M059J (cell line): ENCODE measurements around the gene WNT7B. TPM values are rescaled to one million over a fixed set of nuclear protein-coding genes. Genes with fewer than 3 reads are reported as not detected.

ENCODE experiments used
- DNase-seq: peaks from one replicate; pipeline ENCODE4 v3.0.0-alpha.2; 2012; ENCODE audit warnings: low read depth
- total RNA-seq: library from RNA; depleted of rRNA; stranded (reverse); fragments of >200 nt; shearing (Covaris generic); gene quantifications from 2 replicates; pipeline ENCODE4 v1.2.3, GENCODE V29; 2014

WNT7B gene
- total RNA-seq, 1 experiment from 2014 or later, result 26.6 TPM

DNA sequence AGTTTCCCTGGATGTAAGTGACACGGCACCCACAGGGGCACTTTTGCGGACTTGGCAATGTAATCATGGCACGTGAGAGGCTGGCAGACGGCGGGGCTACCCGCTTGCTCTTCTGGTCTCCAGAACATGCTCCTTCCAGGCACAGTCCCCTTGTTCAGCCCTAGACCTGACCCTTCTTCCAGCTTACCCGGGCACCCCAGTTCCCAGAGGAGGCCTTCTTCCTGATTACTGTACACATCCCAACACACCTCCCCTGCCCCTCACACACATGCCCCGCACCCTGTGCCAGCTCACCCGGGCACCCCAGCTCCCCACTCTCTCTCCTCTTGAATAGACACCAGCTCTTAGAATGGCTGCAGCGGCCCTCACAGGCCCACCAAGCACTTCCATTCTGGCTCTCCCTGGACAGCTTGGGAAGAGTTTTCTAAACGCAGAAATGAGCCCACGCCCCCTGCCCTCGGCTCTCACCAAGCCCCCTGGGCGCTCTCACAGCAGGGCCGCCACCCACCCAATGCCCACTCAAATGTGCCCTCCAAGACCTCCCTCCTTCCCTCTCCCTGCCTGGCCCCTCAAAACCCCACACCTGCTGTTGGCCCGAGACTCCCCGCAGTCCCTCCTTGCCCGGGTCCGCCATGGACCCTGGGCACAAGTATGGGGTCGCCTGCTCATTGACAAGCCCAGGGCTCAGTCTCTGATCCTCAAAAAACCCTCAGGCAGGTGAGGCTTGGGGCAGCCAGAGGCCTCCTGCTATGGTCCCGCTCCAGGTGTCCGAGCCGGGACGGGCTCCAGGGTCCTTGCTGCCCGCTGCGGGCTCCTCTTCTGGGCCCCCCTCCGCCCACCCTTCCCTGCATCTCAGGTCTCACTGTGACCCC lies 88.5 kb downstream of the WNT7B start:
- no peak for DNase-seq

DNA sequence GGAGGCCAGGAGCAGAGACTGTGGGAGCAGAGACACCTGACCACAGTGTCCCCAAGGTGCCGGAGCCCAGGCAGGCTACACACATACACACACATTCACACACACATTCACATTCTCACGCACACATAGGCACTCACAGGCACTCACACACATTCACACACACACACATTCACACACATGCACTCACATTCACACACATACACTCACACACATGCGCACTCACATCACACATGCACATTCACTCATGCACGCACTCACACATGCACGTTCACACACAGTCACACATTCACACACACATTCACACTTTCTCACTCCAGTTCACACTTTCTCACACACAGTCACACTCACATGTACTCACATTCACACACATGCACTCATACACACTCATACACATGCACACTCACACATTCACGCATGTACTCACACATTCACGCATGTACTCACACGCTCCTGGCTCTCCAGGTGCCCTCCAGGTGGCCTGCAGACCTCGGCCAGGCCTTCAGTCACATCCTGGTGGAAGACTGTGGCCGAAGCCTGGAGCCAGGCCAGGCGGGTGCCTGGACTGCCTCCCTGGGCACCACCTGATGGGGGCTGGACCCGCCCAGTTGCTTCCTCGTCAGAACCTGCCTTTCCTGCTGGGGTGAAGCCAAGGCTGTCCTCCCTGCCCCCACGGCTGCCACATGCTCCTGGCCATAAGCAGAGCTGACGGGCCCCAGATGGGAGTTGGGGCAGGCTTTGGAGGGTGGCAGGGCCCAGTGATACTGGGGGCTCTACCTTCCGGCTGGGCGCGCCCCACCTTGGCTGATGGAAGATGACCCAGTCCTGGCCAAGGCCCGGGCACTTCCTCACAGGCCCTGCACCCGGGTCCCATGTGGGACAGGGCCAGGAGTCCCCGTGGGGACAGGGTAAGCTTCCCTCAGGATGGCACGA lies 89.5 kb downstream of the WNT7B start:
- peak; percentile 23 for DNase-seq

DNA sequence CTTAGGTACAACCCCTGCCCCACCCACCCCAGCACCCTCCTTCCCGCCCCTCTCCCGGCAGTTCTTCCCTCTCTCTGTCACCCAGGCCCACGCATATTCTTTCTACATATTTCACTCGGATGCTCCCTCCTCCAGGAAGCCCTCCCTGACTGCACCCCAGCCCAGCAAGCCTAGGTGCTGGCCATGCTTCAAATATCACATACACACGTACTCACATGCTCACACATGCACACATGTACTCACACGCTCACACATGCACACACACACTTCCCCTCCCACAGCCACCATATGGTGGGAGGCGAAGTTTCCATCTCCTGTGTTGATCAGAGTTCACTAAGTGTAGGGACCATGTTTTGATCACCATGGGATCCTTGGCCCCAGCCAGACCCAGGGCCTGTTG lies 90.4 kb downstream of the WNT7B start:
- no peak for DNase-seq

DNA sequence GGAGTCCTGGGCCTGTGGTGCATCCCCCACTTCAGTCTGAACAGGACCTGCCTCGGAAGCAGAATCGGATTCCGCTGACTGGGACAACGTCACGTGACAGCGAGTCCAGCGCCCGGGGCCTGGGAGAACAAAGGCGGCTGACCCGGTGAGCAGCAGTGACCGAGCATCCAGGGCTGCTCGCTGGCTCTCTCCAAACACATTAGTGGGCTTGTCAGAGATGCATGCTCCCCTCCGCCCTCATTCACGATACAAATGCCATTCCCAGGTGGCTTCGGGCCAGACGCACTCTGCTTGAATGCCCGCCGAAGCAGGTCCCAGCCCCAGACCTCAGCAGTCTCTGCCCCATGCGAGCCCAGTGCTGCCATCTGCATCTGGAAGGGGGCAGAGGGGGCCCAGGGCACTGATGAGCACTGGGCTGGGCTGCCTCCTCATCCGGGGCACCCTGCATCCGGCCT lies 91.0 kb downstream of the WNT7B start:
- DNase-seq, result no peak

DNA sequence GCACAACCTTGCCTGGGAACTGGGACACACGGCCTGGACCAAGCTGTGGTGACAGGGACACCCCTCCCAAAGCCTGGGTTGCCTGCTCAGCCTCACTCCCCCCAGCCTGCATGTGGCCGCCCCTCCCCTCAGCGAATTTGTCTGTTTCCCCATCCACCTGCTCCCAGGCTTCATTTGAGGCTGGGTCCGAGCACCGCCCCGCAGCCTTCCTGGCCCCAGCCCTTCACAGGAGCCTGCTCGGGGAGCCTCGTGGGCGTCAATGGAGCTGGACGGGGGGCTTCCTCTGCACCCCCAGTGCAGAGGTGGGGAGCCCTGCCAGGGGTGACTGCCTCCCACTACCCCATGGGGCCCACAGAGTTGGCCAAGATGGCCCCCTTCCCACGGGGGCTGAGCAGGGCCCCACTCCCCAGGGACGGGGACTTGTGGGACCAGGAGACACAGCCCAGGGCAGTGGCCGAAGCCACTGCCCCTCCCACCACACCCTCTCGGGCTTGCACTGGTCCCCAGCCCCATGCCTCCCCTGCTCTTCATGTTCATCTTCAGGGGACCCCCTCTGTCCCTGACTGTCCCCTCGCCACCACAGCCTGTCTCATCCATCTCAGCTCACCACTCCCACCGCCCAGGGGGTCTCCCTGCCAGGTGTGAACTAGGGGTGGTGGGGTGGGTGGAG lies 91.7 kb downstream of the WNT7B start:
- DNase-seq, result no peak

DNA sequence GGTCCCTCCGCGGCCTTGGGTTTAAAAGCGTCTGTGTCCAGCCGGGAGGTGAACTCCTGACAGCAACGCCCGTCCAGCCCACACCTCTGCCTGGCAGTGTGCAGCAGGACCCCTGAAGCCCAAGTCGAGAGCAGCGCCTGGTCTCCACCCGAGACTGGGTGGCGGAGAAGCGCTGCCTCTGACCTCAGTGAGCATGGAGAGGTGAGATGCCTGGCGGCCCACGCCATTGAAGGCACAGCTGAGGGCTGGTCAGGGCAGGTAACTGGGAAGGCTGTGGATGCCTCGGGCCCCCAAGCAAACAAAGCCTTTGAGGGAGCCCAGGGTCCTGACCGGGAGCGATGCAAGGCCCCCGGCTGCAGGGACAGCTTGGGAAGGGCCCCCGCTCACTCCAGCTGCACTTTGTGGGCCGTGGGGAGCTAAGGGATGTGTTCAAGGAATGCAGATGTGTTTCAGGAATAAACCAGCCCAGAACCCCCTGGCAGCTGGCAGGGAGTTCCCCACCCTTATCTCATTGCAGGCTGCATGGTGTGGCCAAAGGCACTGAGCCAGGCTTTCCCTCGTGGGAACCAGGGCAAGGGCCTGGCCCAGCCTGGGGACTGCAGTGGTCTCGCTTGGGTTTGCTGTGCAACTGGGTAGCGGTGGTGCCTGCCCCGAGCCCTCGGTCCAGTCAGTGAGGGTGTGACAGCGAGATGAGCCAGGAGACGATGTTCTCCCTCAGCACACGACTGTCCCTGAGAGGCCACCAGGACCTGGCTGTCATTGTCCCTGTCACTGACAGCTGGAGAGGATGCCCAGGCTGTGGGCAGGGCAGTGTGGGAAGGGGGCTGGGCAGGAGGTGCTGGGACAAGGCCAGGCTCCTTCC lies 92.5 kb downstream of the WNT7B start:
- no peak for DNase-seq

DNA sequence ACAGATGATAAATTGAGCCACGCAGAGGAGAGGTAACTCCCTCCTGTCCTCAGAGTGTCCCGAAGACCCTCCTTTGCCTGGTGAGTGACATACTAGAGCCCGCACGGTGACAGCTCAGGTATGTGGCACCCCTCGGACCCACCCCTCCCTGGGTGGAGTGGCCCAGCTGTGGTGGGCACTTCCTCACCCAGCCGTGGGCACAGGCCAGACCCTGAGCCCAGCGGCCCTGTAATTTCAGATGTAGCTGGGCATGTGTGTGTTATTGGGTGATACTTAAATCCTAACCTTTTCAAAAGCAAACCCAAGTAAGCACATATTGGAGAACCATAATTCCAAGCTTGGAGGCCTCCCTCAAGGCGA lies 93.2 kb downstream of the WNT7B start:
- DNase-seq, result no peak

DNA sequence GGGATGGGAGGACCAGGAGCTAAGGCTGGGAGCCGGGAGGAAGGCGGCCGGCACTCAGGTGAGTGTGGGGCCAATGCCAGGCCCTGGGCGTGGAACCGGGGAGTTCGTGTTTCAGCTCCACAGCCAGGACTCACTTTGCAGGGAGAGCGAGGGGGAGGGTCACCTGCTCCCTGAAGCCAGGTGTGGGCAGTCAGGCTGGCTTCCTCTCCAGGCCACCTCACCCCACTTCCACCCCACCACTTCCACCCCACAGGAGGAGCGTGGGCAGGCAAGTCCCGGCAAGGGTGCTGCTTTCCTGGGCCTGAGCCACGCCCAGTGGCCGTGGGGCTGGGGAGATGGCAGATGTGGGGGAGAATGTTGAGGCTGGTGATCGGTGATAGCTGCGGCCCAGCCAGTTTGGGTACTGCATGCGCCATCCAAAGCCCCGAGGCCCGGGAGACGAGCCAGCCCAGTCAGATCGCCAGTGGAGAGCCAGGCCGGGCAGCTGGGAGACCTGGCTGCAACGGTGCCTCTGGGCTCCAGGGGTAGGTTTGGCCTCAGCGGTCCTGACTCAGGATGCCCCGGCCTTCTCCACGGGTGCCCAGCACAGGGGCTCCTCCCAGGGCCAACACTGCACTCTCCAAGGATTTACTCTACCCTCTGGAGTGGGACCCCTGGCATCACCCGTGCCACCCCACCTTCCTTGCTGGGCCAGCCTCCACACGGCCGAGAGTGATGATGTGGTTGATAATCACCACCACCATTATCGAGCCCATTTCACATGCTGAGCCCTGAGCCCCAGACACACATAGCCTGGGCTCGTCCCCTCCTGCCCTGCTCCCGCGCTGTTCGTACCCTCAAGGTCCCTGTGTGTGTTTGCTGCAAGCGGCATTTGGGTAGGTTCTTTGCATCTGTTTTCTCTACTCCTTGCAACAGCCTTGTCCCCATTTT lies 93.8 kb downstream of the WNT7B start:
- DNase-seq, result no peak

DNA sequence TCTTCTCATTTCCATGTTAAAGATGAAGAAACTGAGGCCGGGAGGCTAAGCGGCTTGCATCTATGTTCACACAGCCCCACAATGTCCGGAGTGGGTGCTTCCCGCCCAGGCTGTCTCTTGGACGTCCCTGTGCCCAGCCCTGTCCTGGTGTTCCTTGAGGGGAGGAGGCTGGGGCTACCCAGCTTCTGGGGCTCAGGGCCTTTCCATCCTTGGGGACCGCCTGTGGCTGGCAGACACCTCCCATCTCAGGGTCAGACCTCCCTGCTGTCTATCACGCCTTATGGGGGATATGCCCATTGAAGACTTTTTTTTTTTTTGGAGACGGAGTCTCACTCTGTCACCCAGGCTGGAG lies 95.5 kb downstream of the WNT7B start:
- no peak for DNase-seq

DNA sequence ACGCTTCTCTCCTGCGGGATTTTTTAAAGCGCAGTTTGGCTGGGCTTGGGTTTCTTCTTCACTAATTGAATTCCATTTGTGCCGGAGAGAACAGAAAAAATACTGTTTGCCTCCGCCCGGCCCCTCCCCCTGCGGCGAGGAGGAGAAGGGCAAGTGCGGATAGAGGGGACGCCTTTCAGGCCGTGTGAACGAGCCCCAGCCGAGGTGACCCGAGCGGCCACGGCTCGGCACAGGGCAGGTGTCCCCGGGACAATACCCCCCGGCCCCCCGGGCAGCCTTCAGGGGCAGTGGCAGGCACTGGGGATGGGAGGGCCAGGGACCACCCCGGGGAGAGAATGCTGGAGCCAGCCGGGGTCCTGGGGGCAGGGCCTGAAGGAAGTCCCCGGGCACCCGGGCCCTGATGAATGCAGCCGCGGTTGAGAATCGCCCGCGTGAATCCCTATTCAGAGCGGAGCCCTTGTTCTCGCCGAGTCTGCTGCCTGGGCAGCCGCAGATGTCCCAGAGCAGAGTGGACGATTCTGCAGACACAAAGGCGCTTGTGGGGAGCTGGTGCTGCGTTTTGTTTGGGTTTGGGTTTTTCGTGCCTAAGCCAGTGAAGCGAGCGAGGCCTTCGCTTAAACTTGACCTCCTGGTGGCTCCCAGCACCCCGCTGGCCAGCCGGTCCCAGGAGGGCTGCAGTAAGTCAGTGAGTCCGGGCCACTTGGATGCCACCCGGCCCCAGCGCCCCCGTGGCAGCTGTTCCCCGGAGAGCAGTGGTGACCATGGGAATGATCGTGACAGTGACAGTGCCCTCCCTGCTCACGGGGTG lies 96.0 kb downstream of the WNT7B start:
- no peak for DNase-seq

DNA sequence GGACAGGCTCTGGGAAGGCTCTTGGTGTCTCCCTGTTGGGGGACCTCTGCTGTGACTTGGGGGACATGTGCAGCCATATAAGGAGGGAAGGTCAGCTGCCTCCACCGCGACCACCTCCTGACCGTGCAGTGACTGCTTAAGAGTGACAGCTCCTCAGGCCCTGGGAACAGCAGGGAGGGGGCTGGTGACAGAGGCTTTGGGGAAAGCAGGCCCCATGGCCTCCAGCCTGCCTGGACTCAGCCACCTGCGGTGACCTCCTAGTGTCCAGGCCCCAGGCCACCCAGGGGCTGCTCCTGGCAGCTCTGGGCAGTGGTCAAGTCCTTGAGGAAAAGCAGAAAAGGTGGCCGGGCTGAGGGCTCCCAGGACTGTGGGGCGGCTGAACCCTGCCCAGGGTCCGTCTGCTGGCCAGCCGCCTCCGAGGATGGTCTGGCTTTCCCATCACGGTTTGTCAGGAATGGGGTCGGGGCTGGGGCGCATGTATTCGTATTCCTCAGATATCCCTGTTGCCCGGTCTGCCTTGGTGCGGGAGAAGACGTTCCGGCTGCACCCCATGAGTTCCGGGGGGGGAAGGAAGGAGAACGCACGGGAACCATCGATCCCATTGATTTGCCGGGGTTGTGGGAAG lies 96.8 kb downstream of the WNT7B start:
- DNase-seq, result no peak

DNA sequence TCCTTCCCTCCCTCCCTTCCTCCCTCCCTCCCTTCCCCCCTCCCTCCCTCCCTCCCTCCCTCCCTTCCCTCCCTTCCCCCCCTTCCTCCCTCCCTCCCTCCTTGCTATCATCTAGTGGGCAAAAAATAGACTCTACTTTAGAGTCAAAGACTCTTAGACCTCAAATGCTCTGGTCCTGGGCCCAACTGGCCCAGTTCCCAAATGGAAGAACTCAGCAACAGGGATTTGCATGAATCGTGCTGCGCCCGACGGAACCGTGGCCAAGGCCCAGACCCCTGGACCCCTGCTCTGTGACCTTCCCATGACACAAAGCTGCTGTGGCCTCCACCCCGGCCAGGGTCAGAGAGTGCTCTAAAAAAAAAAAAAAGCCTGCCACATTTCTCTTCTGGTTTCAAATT lies 97.4 kb downstream of the WNT7B start:
- DNase-seq, result no peak

DNA sequence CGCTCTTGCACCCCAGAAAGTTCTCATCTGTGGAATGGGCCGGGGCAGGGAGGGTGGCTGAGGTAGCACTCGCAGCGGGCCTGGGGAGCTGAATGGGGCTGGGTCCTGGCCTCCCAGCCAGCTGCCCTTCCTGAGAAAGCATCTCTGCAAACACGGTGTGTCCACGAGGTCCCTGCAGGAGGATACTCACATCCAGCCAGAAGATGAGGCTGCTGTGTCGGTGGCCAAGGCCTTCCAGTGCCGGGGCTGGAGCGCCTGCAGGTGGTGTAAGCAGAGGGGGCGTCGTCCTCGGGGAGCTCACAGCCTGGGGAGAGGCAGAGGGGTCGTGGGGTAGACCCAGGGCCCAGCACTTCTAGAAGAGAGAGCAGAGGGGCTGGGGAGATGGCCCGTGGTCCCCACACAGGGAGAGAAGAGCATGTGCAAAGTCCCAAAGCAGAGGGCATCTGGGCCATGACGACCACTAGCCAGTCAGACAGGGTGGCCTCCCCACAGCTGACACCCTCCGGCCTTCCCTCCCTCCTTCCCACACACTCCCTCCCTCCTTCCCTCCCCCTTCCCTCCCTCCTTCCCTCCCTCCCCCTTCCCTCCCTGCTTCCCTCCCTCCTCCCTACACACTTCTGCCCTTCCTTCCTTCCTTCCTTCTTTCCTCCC lies 97.9 kb downstream of the WNT7B start:
- DNase-seq, result no peak

DNA sequence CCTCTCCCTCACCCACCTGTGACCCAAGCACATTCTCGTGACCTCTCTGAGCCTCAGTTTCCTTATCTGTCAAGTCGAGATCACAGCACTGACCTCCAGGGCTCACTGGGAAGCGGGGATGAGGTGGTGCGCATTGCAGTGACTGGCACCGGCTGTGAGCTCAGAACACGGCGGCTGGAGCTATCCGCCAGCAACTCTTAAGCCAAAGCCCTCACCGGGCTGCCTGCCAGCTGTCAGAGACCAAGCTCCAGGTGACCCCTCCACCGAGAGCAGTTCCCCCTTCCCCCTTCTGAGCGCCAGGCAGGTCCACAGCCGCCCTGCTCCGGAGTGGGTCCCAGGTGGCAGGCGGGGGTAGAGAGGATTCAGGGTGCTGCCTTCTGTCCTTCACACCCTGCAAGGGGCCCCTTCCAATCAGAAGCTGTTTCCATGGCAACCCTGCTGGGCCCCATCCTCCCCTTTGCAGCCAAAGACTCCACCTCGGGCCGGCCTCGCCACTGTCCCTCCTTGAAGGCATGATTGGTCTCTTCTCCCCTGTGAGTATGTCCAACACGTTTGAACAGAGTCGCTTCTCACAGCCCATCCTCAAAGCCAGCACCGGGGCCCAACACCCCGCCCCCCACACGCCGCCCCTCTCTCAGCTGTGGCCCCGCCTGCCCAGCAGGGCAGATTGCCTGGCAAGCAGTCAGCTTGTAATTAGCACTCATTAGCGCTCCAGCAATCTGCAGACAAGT lies 98.7 kb downstream of the WNT7B start:
- no peak for DNase-seq

DNA sequence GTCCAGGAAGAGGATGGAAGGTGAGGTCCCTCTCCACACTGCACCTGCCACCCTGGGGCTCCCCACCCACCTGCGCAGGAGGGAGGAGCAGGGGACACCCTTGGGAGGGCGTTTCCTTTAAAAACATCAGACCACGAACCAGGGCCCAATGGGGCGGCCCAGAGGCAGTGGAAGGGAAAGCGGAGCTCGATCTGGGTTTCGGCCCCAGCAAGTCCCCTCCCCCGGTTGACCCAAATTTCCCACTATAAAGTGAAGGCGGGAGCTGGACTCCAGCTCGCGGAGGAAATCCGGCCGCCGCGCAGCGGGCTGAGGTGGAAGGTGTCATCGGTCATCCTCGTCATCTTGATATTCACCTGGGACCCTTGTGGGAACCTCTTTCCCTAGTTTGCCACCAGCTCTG lies 99.3 kb downstream of the WNT7B start:
- DNase-seq, result no peak

DNA sequence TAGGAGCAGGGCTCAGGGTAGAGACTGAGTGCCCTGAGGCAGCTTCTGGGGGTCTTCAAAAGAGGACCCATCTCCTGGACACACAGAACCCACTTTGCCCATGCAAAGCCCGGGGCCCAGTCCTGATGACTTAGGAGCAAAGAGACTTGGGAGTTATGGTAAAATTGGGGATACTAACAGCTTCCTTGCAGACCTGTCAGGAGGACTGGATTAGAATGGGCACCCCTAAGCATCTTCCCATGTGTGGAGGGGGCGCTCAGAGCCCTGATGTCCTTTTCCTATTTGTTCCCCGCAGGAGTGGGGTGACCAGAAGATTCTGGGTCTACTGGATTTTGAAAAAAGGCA lies 100.0 kb downstream of the WNT7B start:
- DNase-seq, result no peak

DNA sequence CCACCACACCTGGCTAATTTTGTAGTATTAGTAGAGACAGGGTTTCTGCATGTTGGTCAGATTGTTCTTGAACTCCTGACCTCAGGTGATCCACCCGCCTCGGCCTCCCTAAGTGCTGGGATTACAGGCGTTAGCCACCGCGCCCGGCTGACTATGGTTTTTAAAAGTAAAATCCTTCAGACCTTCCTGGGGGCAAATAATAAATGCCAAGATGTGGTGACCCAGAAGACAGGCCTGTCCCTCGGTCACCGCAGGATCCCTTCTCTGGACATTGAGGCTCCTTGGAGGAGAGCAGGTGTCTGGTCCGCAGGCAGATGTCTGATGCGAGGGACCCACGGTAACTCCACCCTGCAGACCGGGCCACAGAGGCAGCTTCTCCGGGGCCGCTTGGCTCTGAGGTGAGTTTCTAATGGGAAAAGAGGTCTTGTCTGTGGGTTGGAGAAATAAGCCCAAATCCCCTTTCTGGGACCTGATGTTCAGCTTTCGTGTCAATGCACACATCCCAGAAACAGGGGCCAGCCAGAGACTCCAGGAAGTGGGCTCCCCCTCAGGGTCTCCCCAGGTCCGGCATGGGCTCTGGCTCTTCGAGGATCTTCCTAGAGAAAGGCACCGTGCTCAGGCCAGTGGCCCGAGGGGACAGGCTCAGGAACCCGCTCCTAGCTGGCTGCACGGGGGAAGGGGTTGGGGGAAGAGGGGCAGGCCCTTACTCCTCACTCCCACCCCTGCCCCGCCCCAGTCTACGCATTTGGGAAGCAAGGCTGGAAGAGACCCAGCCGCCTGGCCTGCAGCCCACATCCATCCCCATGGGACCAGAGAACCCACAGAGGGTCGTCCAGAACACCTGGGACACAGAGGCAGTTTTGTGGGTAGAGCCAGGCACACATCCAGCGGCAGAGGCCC lies 100.6 kb downstream of the WNT7B start:
- no peak for DNase-seq
